Right hindlimb (tissue), 1 donor: ENCODE data around the gene LSM14B.
"Not testable (repeated sequence)": the region's sequence is repeated elsewhere in the genome, so short reads cannot be mapped to it uniquely, and the experiment has no call there.

Experiments
- DNase-seq: peaks from one replicate; pipeline ENCODE4 v3.0.0-alpha.2; 2018

Gene LSM14B

DNA sequence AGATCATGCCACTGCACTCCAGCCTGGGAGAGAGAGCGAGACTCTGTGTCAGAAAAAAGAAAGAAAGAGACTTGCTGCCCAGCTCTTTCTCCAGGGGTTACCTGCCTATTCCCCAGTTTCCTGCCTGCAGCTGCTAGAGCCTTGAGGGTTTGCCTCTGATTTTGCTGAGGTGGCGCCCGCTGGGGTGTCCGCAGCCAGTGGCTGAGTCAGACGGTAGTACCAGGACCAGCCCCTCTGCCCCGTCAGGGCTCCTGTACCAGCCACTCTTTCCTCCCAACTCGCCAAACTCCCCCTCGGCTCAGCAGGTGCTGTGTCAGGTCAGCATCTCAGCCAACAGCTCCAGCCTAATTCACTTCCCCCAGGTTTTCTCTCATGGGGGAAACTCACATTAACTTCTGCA lies 7.4 kb upstream of the LSM14B start:
- no peak for DNase-seq

DNA sequence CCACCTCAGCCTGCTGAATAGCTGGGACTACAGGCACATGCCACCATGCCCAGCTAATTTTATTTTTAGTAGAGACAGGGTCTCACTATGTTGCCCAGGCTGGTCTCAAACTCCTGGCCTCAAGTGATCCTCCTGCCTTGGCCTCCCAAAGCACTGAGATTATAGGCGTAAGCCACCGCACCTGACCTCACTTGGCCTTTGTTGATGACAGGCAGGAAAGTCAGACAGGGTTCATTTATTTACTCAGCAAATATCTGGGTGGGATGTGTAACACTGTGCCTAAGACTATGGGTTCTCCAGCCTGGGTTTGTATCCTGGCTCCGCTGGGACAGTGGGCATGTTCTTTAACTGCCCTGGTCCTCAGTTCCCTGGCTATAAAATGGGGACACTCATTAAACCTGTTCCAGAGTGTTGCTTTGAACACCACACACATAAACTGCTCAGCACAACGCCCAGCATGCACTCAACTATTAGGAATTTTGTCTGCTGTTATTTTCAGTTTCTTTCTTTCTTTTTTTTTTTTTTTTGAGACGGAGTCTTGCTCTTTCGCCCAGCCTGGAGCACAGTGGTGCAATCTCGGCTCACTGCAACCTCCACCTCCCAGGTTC lies 6.4 kb upstream of the LSM14B start:
- DNase-seq = not testable (repeated sequence)

DNA sequence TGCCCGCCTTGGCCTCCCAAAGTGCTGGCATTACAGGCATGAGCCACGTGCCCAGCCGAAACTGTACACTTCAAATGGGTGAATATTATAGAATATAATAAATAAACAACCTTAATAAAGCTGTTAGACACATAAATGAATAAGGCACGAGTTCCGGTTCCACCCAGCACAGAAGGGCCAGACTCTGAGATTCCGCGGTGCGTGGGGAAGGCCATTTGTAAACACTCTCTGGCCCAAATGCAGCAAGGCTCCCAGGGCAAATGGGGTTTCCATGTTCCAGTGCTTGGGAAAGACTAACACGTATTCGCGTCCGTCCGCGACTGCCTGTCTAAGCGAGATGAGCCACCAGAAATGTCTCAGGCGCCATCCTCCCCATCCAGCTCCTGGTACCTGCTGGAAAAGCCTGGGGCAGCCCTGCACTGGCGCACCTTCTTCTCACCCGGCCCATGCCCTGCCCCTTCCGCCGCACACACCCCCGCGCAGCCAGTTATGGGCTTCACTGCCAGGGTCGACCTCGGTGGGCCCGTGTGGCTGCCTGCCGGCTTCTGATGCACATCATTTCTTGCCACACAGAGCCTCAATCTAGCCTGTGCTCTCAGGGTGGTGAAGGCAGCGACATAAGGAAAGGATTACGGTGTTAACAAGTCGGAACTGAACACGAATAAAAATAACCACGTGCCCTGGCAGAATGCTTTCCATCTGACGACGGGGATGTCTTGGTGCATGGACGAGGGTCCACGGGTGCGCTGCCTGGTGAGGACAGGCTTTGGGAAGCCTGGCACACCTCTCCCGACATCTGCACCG lies 5.5 kb upstream of the LSM14B start:
- no peak for DNase-seq

DNA sequence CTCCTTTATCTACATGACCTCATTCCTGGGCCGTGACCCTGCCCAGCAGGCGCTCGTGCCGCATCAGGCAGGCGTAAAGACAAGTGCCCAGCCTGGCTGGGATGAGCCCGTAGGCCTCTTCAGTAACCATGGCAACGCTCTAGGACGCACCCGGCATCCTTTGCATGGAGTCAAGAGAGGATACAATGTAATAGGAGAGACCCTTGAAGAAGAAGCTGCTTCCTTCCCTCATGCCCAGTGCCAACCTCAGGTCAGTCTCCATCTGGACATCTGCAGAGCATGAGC lies 5.0 kb upstream of the LSM14B start:
- no peak for DNase-seq

DNA sequence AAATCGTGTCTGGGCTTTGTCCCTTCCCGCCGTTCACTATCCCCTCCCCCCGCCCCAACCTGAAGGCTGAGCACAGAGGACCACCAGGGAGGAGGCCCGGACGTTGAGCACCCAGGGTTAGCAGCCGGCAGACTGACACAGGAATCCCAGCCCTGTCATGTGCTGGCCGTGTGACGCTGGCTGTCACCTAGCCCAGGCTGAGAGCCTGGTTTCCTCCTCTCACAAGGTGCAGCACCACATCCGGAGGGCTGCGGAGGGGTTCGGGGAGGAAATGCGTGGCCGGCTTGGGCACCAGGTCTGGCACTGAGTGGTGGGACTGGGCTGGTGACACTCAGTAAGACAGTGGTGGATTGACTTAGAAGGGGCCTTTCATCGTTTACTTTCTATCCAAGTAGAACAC lies 4.6 kb upstream of the LSM14B start:
- no peak for DNase-seq

DNA sequence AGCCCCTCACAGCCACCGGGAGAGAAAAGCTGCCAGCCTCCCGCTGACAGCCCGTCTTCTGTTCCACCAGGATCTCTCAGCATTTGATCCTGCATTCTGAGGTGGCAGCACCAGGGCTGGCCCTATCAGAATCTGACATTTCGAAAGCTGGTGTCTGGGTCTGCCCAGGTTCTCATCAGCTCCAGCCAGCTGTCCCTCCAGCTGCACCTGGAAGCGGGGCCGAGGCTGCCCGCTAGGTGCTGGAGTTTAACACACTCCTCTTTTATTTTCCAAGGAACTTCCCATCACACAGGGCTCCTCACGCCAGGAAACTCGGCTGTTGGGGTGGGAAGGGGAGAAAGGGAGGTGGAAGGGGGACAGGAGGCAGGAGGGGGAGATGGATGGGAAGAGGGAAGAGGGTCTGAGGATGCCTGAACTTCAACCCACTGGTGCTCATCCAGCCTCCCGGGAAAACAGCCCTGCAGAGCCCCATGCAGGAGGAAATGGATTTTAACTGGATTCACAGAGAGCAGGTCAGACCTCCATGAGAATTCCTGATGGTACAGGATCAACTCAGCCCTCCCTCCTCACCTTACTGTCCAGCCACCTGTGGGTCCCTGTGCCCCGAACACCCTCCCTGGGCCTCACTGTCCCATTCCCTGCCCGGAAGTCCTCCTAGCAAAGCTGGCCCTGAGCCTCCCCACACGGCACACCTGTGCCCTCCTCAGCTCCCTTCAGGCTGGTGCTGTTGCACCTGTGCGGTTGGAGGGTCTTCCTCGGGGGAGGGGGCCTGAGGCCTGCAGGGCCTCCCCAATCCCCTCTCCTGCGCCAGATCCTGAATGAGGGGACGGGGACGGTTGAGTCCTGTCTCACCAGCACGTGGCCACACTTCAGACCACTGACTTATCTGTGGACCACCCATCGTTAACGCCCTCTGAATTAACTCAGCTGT lies 3.9 kb upstream of the LSM14B start:
- no peak for DNase-seq

DNA sequence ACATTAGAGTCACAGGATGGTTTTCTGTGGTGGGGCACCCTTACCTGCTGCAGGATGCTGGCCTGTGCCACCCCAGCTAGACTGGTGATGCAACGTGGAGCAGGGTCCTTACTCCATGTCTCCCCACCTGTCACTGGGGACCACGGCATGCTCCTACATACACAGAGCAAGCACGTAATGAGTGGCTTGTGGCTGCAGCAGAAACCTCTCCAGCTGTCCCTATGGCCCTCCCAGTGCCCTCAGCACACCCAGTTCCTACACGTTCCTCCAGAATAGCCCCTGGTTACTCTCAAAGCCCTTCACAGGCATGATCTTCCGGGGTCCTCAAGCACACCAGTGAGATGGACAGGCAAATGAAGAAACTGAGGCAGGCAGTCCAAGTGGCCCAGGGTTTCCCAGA lies 3.2 kb upstream of the LSM14B start:
- DNase-seq = no peak

DNA sequence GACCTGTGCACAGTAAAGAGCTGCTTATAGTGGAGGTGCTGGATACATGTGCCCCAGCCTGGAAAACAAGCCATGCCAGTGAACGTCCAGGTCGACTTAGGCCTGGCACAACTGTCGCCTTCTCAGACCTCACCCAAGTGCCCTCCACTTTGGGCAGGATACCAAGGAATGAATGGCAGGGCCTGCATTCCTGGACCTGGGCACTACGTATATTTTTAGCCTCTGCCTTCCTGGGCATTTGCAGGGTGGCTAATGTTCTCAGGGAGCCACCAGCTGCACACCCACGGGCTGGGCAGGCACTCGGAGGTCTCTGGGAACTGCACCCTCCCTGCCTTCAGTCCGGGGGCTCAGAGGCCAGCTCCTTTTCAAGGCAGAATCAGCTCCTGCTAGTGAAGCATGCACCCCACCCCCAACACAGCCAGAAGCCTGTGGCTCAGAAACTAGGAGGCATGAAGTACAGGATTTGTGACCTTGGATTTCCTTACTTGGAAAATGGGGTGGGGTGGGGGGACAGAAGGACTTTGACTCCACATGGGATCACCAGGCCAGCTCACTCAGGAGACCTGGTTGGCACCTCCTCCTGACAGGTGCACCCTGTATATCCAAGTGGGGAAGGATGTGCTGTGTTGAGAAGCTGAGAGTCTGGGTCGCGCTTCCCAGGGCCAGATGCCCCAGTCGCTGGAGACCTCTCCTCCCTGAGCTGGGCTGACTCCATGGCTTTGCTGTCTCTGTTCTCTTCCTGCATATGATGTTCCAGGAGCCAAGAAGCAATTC lies 2.5 kb upstream of the LSM14B start:
- DNase-seq = no peak

DNA sequence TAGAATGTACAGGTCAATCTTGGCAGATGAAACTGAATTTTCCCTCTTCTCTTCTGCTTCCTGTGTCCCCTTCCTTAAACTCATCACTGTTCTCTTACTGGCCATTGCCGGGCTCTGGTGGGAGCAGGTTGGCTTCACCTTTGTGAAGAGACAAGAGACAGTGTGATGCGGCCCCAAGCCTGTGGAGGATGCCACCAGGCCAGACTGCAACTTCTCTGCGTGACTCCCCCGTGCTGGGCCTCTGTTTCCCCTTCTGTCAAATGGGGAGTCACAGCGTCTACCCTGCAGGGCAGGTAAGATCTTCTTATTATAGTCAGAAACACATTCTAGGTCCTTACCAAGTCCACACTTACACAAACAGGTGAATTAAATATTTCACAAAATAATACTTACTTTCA lies 1.9 kb upstream of the LSM14B start:
- no peak for DNase-seq

DNA sequence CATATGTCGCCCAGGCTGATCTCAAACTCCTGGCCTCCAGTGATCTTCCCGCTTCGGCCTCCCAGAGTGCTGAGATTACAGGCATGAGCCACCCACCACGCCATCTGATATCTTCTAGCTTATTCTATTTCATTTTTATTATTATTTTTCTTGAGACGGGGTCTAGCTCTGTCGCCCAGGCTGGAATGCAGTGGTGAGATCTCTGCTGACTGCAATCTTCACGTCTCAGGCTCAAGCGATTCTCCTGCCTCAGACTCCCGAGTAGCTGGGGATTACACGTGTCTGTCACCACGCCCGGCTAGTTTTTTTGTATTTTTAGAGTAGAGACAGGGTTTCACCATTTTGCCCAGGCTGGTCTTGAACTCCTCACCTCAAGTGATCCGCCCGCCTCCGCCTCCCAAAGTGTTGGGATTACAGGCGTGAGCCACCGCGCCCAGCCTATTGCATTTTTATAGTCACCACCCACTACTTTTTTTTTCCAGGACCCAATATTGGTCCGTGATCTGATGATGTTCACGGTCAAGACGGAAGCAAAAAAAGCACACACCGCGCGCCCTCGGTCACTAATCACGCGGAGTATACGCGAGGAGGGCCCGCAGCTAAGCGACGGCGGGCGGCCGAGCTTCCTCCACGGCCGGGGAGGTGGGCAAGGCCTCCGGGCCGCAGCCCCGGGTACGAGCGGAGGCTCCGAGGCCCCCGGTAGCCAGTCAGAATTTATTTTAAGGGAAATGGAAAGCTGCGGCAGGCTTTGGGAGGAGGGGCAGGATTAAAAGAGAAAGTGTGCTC lies 1.1 kb upstream of the LSM14B start:
- DNase-seq = no peak

DNA sequence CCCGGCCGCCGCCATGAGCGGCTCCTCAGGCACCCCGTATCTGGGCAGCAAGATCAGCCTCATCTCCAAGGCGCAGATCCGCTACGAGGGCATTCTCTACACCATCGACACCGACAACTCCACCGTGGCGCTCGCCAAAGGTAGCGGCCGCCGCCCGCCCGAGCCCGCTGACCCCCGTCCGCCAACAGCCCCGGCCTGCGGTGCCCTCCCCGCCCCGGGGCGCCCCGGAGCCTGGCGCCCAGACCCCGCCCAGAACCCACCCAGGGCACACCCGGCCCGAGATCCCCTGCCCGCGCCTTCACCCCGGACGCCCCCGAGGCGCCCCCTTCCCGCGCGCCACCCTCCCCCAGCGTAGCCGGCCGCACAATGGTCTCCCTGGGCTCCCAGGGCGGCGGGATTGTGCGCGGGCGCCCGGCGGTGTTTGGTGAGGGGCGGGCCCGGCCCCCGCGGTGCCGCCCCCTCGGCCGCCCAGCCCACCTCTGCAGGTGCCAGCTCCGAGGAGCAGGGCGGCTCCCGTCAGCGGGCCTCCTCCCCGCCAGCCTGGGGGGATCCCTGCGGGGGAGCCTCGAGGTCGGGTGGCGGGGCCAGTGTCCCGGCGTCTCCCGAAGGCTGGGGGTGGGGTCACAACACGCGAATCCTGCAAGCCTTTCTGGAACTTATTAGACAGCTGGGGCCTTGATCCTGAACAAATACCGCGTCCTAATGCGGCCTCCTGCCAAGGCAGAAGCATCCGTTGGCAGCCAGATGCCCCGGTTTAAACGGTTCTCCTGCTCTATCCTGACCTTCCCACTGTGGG lies 577 bp downstream of the LSM14B start:
- peak; percentile 69 for DNase-seq

DNA sequence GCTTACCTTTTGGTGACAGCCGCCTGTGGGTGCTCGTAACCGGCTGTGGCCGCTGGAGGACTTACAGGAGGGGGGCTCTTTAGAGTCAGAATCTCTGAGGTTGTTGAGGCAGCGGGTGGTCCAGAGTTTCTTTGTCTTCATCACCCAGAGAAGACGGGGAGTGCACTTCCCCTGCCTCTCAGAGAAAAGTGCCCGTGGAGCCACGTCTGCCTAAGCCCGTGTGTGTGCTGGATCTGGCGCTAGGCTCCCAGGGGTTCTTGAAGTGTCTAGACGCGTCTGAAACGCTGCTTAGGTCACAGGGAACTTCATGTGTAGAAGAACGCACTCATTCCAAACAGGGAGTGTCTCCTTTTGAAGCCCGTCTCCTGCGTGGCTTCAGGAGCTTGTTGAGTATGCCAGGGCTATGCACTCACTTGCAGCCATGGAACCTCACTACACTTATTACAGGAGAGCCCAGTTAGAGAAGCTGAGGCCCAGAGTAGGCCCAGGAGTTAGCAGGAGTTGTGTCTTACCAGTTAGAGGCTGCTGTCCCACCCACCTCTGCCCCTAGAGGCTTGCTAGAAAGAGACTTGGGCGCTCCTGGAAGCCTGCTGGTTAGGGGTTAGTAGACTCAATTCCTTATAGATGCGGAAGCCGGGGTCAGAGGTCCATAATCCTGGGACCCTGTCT lies 1.3 kb downstream of the LSM14B start:
- DNase-seq = no peak

DNA sequence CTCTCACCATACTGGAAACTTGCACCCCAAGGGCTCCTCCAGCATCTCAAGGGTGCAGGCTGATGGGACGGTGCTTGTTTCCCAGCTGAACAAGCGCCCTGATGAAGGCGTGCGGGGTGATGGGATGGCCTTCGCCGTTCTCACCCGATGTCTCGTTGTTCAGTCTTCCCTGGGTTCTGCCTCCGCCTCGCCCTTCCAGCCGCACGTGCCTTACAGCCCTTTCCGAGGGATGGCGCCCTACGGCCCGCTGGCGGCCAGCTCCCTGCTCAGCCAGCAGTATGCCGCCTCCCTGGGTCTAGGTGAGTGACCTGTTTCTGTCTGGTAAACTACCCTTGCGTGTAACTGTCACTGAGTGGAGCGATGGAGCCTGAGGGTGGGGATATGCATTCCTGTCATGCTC lies 3.9 kb downstream of the LSM14B start:
- no peak for DNase-seq

DNA sequence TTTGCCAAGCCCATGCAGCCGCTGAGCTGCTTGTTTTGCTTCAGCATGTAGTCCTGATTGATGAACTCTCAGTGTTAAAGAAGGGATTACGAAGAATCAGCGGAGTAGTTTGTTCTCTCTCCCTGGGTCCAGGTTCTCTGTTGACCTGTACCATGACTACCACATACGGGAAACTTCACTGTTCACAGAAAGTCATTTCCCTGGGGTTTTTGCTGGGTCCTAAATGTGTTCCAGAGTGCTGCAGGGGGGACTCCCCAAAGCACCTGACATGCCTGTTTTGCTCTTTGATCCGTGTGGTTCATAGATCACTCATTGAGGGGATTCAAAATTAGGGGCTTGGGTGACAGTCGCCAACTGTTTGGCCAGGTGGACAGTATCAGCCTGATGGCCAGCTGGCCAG lies 5.5 kb downstream of the LSM14B start:
- DNase-seq = no peak

DNA sequence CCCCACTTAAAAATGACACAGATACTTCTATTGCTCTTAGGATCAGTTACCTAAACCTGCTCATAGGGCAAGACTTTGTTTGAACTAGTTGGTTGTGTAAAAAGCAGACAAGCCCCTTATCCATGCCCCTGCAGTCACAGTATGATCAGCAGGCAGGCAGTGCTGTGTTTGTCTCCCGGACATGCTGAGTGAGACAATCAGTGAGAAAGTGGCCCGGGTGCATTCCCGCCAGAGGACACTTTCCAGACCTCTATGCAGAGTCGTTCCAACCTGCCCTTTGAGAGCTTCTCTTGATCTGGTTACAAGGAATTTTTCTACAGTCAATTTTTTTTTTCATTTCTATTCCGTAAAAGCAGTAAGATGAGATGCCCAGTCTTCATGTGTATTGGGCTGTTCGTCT lies 6.2 kb downstream of the LSM14B start:
- DNase-seq = no peak

DNA sequence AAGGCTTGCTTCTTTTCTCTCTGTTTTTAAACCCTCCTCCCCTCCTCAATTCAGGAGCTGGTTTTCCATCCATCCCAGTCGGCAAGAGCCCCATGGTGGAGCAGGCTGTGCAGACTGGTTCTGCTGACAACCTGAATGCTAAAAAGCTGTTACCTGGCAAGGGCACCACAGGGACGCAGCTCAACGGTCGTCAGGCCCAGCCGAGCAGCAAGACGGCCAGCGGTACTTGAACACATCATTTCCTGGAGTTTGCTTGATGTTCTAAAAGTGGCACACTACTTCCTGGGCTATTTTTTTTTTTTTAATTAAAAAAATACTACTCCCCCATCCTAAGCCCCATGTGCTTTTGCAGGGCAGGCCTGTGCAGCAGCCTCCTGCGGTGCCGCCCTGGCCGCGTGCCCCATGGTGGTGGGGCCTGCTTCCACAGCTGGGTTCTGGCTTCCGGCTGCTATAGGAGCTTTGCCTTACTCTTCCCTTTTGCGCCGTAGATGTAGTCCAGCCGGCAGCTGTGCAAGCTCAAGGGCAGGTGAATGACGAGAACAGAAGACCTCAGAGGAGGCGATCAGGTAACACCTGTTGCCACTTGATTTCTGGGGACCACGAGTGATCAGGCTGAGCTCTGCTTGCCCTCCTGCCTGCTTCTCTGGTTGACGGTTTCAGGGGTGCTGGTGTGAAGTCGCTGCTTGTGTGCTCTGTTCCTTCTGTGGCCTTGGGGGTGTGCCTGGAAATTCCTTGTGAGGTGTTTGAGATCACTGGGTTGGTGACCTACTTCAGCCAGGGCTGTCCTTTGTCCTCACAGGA lies 7.7 kb downstream of the LSM14B start:
- no peak for DNase-seq

DNA sequence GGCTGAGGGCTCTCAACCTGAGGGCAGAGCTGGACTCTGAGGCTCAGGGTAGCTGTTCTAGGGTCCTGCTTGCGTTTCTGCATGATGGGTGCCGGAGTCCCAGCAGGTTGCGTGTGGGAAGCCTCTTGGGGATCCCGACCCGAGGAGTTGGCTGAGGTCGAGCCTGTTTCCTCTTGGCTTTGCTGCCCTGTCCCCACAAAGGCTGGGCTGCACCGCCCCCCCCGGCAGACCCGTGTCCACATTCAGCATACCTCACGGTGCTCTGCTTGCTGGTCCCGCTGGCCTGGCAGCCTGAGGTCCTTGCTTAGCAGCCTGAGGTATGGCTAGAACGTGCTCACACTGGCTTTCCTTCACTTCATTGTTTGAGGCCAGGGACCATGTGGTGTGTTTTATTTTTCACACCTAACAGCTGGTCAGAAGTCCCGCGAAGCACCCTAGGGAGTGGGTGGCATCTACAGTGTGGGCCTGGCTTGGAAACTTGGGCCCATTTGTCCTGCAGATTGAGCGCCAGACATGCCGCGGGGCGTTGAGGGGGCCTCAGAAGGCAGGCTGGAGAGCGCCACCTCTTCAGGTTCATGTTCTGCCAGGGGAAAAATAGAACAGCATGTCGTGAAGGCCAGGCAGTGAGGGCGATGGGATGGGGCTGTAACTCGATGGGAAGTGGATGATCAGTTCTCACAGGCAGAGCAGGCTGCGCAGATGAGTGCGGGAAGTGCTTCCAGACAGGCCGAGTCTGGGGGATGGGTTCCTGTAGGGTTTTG lies 9.5 kb downstream of the LSM14B start:
- DNase-seq = no peak

DNA sequence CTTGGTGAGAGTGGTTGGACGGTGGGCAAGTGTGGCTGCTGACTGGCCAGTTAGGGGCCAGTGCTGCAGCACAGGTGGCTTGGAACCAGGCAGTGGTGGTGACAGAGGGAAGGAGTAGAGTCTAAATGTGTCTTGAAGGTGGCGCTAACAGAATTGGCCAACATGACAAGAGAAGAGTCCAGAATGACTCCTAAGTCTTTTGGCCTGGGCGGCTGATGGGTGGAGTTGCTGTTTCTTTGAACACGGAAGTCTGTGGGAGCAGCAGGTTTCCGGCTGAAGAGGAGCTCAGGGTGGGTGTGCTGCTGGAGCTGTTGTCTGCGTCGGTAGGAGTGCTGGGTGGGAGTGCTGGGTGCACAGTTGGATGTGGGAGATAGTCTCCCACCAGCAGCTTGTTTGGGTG lies 10.1 kb downstream of the LSM14B start:
- DNase-seq = no peak
